Ishikawa (cell line): ENCODE results near the gene PEDS1.

ENCODE experiments used
- CEBPB ChIP-seq: IDR thresholded peaks from 2 replicates; pipeline ENCODE4 v1.6.1; 2012
- CREB1 ChIP-seq: IDR thresholded peaks from 2 replicates; pipeline ENCODE4 v1.6.1; 2012; ENCODE audit warnings: low read depth
- EGR1 ChIP-seq: IDR thresholded peaks from 2 replicates; pipeline ENCODE4 v1.6.1; 2012
- EP300 ChIP-seq: IDR thresholded peaks from 2 replicates; pipeline ENCODE4 v1.6.1; 2012; ENCODE audit warnings: borderline replicate concordance
- FOXM1 ChIP-seq: IDR thresholded peaks from 2 replicates; pipeline ENCODE4 v1.6.1; 2012; ENCODE audit warnings: low read depth, borderline replicate concordance
- MAX ChIP-seq: IDR thresholded peaks from 2 replicates; pipeline ENCODE4 v1.6.1; 2012
- RAD21 ChIP-seq: IDR thresholded peaks from 2 replicates; pipeline ENCODE4 v1.6.1; 2012; ENCODE audit warnings: low read depth
- REST ChIP-seq: IDR thresholded peaks from 2 replicates; pipeline ENCODE4 v1.6.1; 2012; ENCODE audit warnings: low read depth, mild to moderate bottlenecking
- TAF1 ChIP-seq: IDR thresholded peaks from 2 replicates; pipeline ENCODE4 v1.6.1; 2012; ENCODE audit warnings: low read depth, mild to moderate bottlenecking
- TCF12 ChIP-seq: IDR thresholded peaks from 2 replicates; pipeline ENCODE4 v1.6.1; 2012; ENCODE audit warnings: low read depth
- USF1 ChIP-seq: IDR thresholded peaks from 2 replicates; pipeline ENCODE4 v1.6.1; 2012
- YY1 ChIP-seq: IDR thresholded peaks from 2 replicates; pipeline ENCODE4 v1.6.1; 2012; ENCODE audit warnings: low read depth
- ZBTB7A ChIP-seq: IDR thresholded peaks from 2 replicates; pipeline ENCODE4 v1.6.1; 2012; ENCODE audit warnings: low read depth

- TF ChIP-seq USF1 (no peak), MAX (no peak), TAF1 (no peak), RAD21 (no peak), YY1 (no peak), CEBPB (no peak), EP300 (no peak), ZBTB7A (no peak), CREB1 (no peak), REST (no peak), TCF12 (no peak), EGR1 (no peak), FOXM1 (no peak)
Observed at GRCh38 chr20:50130995-50131394, 22.5 kb downstream of the PEDS1 start.
